Neural cell (in vitro differentiated cells): ENCODE data around the gene PRIM1. TPM values are rescaled to one million over a fixed set of nuclear protein-coding genes. Genes with fewer than 3 reads are reported as not detected.
A peak's percentile ranks its signal among the peaks of the same experiment; 100 is the strongest.
"Not testable (repeated sequence)": the region's sequence is repeated elsewhere in the genome, so short reads cannot be mapped to it uniquely, and the experiment has no call there.

ENCODE experiments used
- H2AFZ ChIP-seq: fragments of 200-600, 300-800 bp; sonication (generic), shearing (Covaris generic); 2 replicates; pipeline ENCODE4 v1.6.0; 2014; ENCODE audit warnings: low read depth, mild to moderate bottlenecking, antibody characterized with exemption, low read length, moderate library complexity
- H3F3A ChIP-seq: fragments of 200-600 bp; shearing (Covaris generic); 2 replicates; pipeline ENCODE4 v1.6.1; 2016; ENCODE audit warnings: mild to moderate bottlenecking, moderate library complexity, mixed read lengths, antibody characterized with exemption, low read length; ENCODE audit not compliant: insufficient read depth, poor library complexity, severe bottlenecking
- H3K27ac ChIP-seq: fragments of 200-600, 300-800 bp; sonication (generic), shearing (Covaris generic); 2 replicates; pipeline ENCODE4 v1.5.1; 2014; ENCODE audit warnings: mild to moderate bottlenecking, low read length, moderate library complexity
- H3K27me3 ChIP-seq: fragments of 300-800, 200-600 bp; sonication (generic), shearing (Covaris generic); 2 replicates; pipeline ENCODE4 v1.6.0; 2014; ENCODE audit warnings: mild to moderate bottlenecking, low read depth, low read length, moderate library complexity; ENCODE audit not compliant: insufficient read depth
- H3K36me3 ChIP-seq: fragments of 300-800, 200-600 bp; sonication (generic), shearing (Covaris generic); 2 replicates; pipeline ENCODE4 v1.5.1; 2014; ENCODE audit warnings: mild to moderate bottlenecking, antibody characterized with exemption, low read length, moderate library complexity; ENCODE audit not compliant: insufficient read depth
- H3K4me2 ChIP-seq: fragments of 300-800, 200-600 bp; sonication (generic), shearing (Covaris generic); 2 replicates; pipeline ENCODE4 v1.6.0; 2014; ENCODE audit warnings: mild to moderate bottlenecking, low read length
- H3K4me3 ChIP-seq: fragments of 300-800, 200-600 bp; sonication (generic), shearing (Covaris generic); 2 replicates; pipeline ENCODE4 v1.5.1; 2014; ENCODE audit warnings: mild to moderate bottlenecking, low read length, moderate library complexity
- H3K79me2 ChIP-seq: fragments of 200-600 bp; shearing (Covaris generic); replicated peaks from 2 replicates; pipeline ENCODE4 v1.6.0; 2014; ENCODE audit warnings: mild to moderate bottlenecking, low read length, moderate library complexity; ENCODE audit not compliant: insufficient read depth
- H3K9ac ChIP-seq: fragments of 300-800, 200-600 bp; sonication (generic), shearing (Covaris generic); 2 replicates; pipeline ENCODE4 v1.6.1; 2016; ENCODE audit warnings: mild to moderate bottlenecking, low read length, mixed read lengths
- H3K9me2 ChIP-seq: fragments of 200-600 bp; shearing (Covaris generic); 2 replicates; pipeline ENCODE4 v1.6.1; 2016; ENCODE audit warnings: mild to moderate bottlenecking, low read length, mixed read lengths; ENCODE audit not compliant: insufficient read depth
- H3K9me3 ChIP-seq: fragments of 200-600, 300-800 bp; sonication (generic), shearing (Covaris generic); 2 replicates; pipeline ENCODE4 v1.6.1; 2016; ENCODE audit warnings: mild to moderate bottlenecking, mixed run types, low read length, moderate library complexity, mixed read lengths
- H4K20me1 ChIP-seq: fragments of 200-600 bp; shearing (Covaris generic); 2 replicates; pipeline ENCODE4 v1.6.1; 2016; ENCODE audit warnings: mild to moderate bottlenecking, mixed run types; ENCODE audit not compliant: insufficient read depth
- CTCF ChIP-seq: fragments of 450-650 bp; IDR thresholded peaks from 2 replicates; pipeline ENCODE4 v1.5.1; 2014; ENCODE audit warnings: antibody characterized with exemption, mild to moderate bottlenecking, moderate library complexity; ENCODE audit not compliant: poor library complexity, severe bottlenecking
- EP300 ChIP-seq: fragments of 450-650 bp; conservative IDR thresholded peaks from 2 replicates; pipeline ENCODE4 v1.6.1; 2014; ENCODE audit warnings: antibody characterized with exemption, mild to moderate bottlenecking, moderate library complexity; ENCODE audit not compliant: poor library complexity, severe bottlenecking
- EZH2 ChIP-seq: fragments of 200-600, 300-800 bp; shearing (Covaris generic), sonication (generic); IDR thresholded peaks from 2 replicates; pipeline ENCODE4 v1.6.1; 2014; ENCODE audit warnings: antibody characterized with exemption, low read length, borderline replicate concordance, mild to moderate bottlenecking; ENCODE audit not compliant: insufficient read depth, poor library complexity, severe bottlenecking
- MXI1 ChIP-seq: fragments of 450-650 bp; conservative IDR thresholded peaks from 2 replicates; pipeline ENCODE4 v1.6.1; 2014; ENCODE audit warnings: antibody characterized with exemption, mild to moderate bottlenecking; ENCODE audit not compliant: poor library complexity, severe bottlenecking
- POLR2AphosphoS5 ChIP-seq: IDR thresholded peaks from 2 replicates; pipeline ENCODE4 v1.6.1; 2012
- RAD21 ChIP-seq: fragments of 450-650 bp; conservative IDR thresholded peaks from 2 replicates; pipeline ENCODE4 v1.6.1; 2014; ENCODE audit warnings: antibody characterized with exemption, mild to moderate bottlenecking, moderate library complexity
- REST ChIP-seq: IDR thresholded peaks from 2 replicates; pipeline ENCODE4 v1.6.1; 2012; ENCODE audit warnings: borderline replicate concordance
- SMC3 ChIP-seq: fragments of 450-650 bp; conservative IDR thresholded peaks from 2 replicates; pipeline ENCODE4 v1.6.1; 2014; ENCODE audit warnings: antibody characterized with exemption, mild to moderate bottlenecking, moderate library complexity; ENCODE audit not compliant: poor library complexity
- TAF1 ChIP-seq: IDR thresholded peaks from 2 replicates; pipeline ENCODE4 v1.6.1; 2012; ENCODE audit warnings: low read depth
- polyA minus RNA-seq: library from RNA; depleted of rRNA, polyadenylated mRNA; stranded (reverse); fragments of >200 nt; gene quantifications from 2 replicates; pipeline ENCODE4 v1.2.3, GENCODE V29; 2014
- polyA plus RNA-seq: library from polyadenylated mRNA; depleted of rRNA; stranded (reverse); fragments of >200 nt; gene quantifications from 2 replicates; pipeline ENCODE4 v1.2.3, GENCODE V29; 2014

Gene PRIM1
- polyA plus RNA-seq, result 36.1 and 41.5 TPM in 2 replicates
- polyA minus RNA-seq, result 41.8 and 45.8 TPM in 2 replicates

GRCh38 chr12:56751712-56752598 is at the start of gene PRIM1:
Gene PRIM1 (minus strand): TSS chr12:56752323. CDS start chr12:56752298, 25 bp downstream.
- Histone ChIP-seq H4K20me1 (no peaks in the 10 kb centered on the region), H3K4me2 (peak within 1 kb of the TSS; percentile 82), H3K27me3 (no peaks in the 10 kb centered on the region), H3K9me3 (no peaks in the 10 kb centered on the region), H3K9ac (peak within 1 kb of the TSS; percentile 70), H3K79me2 (no peaks in the 10 kb centered on the region), H2AFZ (peak within 1 kb of the TSS; percentile 74), H3F3A (no peaks in the 10 kb centered on the region), H3K36me3 (no peaks in the 10 kb centered on the region), H3K27ac (peak within 1 kb of the TSS; percentile 73), H3K4me3 (peak within 1 kb of the TSS; percentile 76), H3K9me2 (no peaks in the 10 kb centered on the region)
- TF ChIP-seq EZH2 (no peak), RAD21 (no peak), REST (peak; percentile 49), TAF1 (peak; percentile 62), SMC3 (no peak), MXI1 (peak; percentile 79), CTCF (no peak), EP300 (peak; percentile 50), POLR2AphosphoS5 (peak; percentile 82)

- TF ChIP-seq RAD21 (no peak), REST (no peak), SMC3 (no peak), CTCF (no peak), EZH2 (no peak), TAF1 (no peak), POLR2AphosphoS5 (no peak), MXI1 (no peak), EP300 (no peak)
- H3K9me3 ChIP-seq, result no peaks in the 10 kb centered on the region
- no peak overlapping the region for H2AFZ ChIP-seq
- no peak overlapping the region for H3K9ac ChIP-seq
- H3K9me2 ChIP-seq, result no peaks in the 10 kb centered on the region
- no peaks in the 10 kb centered on the region for H3F3A ChIP-seq
- no peak overlapping the region for H3K27ac ChIP-seq
- no peak overlapping the region for H3K4me3 ChIP-seq
- no peaks in the 10 kb centered on the region for H3K27me3 ChIP-seq
- no peaks in the 10 kb centered on the region for H3K36me3 ChIP-seq
- H3K79me2 ChIP-seq, result no peaks in the 10 kb centered on the region
- no peak overlapping the region for H3K4me2 ChIP-seq
- H4K20me1 ChIP-seq, result no peaks in the 10 kb centered on the region
Measured at GRCh38 chr12:56800221-56800620, 48.1 kb upstream of the PRIM1 start.

GRCh38 chr12:56799345-56799744 is 47.2 kb upstream of the PRIM1 start:
- not testable (repeated sequence) for H3K9me3 ChIP-seq, H3K4me3 ChIP-seq, H3K27me3 ChIP-seq, H3F3A ChIP-seq, H3K9me2 ChIP-seq, H2AFZ ChIP-seq, H3K79me2 ChIP-seq, H3K9ac ChIP-seq, H3K27ac ChIP-seq, H3K36me3 ChIP-seq, H4K20me1 ChIP-seq, H3K4me2 ChIP-seq
